ENCODE data around the gene CAMK2B.

The CAMK2B gene

DNA sequence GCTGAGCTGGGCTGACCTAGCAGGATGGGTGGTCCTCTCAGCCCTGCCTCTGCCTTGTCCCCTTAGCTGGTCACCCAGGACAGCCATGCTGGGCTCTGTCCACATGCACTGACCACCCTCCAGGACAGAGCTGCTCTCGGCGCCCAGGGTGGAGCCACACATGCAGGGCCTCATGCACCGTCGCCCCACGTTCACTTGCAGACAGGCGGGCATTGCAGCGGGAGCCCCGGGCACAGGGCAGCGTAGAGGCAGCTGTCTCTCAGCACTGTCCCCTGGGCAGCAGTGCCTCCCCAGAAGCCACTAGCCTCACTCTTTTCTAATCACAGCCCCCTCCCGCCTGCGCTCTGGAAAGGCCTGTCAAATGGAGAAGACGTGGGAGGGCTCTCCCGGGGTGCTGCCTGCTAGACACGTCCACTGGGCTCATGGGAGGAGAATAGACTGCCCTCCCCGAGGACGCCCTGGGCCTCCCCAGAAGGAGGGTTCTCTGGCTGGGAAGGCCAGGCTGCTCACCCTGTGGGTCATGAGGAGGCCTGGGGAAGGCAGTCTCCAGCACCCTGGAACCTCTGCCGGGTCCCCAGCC lies 87.2 kb downstream of the CAMK2B start:
- TF ChIP-seq, protein P1, sequence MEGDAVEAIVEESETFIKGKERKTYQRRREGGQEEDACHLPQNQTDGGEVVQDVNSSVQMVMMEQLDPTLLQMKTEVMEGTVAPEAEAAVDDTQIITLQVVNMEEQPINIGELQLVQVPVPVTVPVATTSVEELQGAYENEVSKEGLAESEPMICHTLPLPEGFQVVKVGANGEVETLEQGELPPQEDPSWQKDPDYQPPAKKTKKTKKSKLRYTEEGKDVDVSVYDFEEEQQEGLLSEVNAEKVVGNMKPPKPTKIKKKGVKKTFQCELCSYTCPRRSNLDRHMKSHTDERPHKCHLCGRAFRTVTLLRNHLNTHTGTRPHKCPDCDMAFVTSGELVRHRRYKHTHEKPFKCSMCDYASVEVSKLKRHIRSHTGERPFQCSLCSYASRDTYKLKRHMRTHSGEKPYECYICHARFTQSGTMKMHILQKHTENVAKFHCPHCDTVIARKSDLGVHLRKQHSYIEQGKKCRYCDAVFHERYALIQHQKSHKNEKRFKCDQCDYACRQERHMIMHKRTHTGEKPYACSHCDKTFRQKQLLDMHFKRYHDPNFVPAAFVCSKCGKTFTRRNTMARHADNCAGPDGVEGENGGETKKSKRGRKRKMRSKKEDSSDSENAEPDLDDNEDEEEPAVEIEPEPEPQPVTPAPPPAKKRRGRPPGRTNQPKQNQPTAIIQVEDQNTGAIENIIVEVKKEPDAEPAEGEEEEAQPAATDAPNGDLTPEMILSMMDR (conservative IDR thresholded peaks at IDR 0.05; ENCODE audit: control insufficient read depth, insufficient read depth, low read depth, low read length), result no peak
- H3K4me3 ChIP-seq (ENCODE audit: control insufficient read depth, low read depth, low read length), result no peak overlapping the region
- DNase-seq (ENCODE audit: low read depth), result no peak

DNA sequence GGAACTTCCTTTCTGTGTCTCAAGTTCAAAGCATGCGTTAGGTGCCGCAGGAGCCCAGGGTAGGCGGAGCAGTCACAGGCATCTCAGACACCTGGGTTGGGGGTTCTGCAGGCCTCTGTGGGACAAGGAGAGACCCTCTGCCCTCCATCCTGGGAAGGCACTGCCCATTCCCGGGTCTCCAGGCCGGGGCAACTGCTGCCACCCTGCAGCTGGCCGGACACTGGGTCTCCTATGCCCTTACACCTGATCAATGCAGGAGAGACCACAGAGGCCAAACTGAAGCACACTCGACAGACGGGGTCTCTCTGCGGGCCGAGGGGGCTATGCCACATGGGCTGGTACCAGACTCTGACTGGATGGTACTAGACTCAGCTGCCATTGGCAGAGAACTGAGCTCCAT lies 87.7 kb downstream of the CAMK2B start:
- no peak overlapping the region for H3K4me3 ChIP-seq (ENCODE audit: control insufficient read depth, low read depth, low read length)
- TF ChIP-seq, protein P1 (conservative IDR thresholded peaks at IDR 0.05; ENCODE audit: control insufficient read depth, insufficient read depth, low read depth, low read length), result no peak
- DNase-seq (ENCODE audit: low read depth), result no peak

DNA sequence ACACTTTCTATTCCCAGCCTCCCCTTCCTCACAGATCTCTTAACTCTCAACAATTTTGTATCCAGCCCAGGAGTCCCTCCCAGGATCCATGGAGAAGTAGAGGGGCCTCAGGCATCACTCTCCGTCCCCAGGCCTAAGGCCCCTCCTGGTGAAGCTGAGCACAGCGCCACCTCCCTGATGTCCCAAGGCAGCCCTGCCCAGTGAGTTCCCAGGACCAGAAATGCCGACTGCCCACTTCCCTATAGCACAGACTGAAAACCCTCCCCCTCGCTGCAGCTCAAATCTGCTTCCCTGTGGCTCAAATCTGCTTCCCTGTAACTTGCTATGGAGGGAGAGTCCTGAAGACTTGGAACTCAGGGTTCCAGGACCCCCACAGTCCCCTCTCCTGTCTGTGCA lies 89.1 kb downstream of the CAMK2B start:
- TF ChIP-seq, protein P1 (conservative IDR thresholded peaks at IDR 0.05; ENCODE audit: control insufficient read depth, insufficient read depth, low read depth, low read length), result no peak
- H3K4me3 ChIP-seq (ENCODE audit: control insufficient read depth, low read depth, low read length), result no peak overlapping the region
- no peak for DNase-seq (ENCODE audit: low read depth)

DNA sequence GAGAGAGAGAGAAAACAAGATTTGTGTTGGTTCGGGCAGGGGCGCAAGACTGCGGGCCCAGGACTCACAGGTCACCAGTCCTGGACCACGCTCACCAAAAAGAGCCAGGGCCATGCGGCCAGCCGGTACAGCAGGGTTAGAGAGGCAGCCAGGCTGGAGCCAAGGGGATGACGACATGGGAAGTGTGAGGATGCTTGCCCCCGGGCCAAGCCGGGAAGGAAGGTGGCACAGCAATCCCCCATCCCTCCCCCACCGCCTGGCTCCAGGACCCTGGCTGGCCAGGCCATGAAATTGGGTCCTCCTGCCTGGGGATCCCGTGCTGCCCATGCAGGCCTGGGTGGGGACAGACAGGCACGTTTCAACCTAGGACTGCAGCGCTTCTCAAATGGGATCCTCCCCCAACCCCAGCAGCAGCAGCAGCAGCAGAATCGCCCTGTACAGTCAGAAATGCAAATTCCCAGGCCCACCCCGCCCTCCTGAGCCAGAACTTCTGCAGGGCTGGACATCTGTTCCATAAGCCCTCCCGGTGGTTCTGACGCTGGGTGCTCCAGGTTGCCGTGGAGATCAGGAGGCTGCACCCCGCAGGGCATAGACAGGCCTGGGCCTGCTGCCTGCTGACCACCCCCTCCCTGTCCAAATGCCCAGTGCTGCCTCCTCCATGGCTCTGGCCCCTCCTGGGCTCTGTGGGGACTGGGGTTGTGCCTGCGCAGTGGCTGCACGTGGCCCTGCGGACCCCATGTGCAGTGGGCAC lies 89.6 kb downstream of the CAMK2B start:
- TF ChIP-seq, protein P1 (conservative IDR thresholded peaks at IDR 0.05; ENCODE audit: control insufficient read depth, insufficient read depth, low read depth, low read length), result no peak
- DNase-seq (ENCODE audit: low read depth), result no peak
- H3K4me3 ChIP-seq (ENCODE audit: control insufficient read depth, low read depth, low read length), result no peak overlapping the region

DNA sequence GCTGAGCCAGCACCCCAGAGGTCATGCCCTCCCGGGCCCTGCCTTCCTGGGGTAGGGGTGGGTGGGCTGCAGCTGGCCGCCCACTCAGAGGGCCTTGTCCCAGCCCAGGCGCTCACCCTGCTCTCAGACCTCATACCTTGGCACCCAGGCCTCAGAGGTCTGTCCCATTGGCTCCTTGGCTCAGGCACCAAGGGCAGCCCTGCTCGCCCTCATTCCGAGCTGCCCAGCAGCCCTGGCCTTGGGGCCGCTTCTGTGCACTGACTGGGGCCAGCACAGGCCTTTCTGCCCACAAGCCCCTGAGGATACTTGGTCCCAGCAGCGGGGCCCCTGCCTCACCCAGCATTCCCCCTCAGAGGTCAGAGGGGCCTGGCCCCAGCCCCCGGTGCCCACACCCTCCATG lies 90.3 kb downstream of the CAMK2B start:
- TF ChIP-seq, protein P1 (conservative IDR thresholded peaks at IDR 0.05; ENCODE audit: control insufficient read depth, insufficient read depth, low read depth, low read length), result no peak
- no peak overlapping the region for H3K4me3 ChIP-seq (ENCODE audit: control insufficient read depth, low read depth, low read length)
- no peak for DNase-seq (ENCODE audit: low read depth)

DNA sequence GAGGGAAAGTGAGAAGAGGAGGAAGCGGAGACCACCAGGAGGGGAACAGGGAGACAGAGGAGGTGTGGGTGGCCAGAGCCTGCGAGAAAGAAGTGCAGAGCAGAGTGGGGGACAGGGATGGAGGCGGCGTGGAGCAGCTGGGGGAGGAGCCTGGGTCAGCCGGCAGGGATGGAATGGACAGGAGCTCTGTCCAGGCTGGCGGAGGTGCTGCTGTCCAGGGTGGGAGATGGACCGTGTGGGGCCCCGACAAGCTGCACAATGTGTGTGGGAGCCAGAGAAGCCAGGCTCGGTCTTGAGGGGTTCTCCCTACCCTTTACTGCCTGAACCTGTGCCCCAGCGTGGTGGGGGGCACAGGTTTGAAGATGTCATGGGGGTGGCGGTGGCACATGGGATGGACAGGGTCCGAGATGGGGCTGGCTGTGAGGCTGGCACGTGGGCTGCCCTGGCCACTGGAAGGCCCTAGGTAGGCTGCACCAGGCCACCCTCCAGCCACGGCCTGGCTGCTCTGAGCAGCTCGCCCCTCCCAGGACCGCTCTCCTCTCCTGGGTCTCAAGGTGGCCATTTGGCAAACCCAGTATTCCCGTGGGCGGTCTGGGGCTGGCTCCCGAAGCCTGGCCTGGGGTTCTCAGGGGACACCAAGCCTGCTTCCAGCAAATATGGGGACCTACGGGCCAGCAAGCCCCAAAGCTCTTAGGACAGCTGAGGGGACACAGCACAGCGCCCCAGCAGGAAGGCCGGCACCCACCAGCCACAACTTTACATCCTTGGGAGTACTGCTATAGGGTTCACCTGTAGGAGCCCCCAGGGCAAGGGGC lies 92.3 kb downstream of the CAMK2B start:
- no peak overlapping the region for H3K4me3 ChIP-seq (ENCODE audit: control insufficient read depth, low read depth, low read length)
- TF ChIP-seq, protein P1 (conservative IDR thresholded peaks at IDR 0.05; ENCODE audit: control insufficient read depth, insufficient read depth, low read depth, low read length), result no peak
- DNase-seq (ENCODE audit: low read depth), result no peak

All from fibroblast of mammary gland (primary cell).